AG04450 (cell line): Measurements from ENCODE around the gene MARCHF6. TPM values are rescaled to one million over a fixed set of nuclear protein-coding genes. Genes with fewer than 3 reads are reported as not detected.

Source experiments
- CTCF ChIA-PET: fragments of 300-600, 350-600 bp; formaldehyde crosslinking; extraction: SDS; loops from one replicate; lab custom pipeline; 2022; ENCODE audit warnings: antibody characterized with exemption, inconsistent platforms; lab: Charles Lee
- POLR2A ChIA-PET: fragments of 350-600 bp; formaldehyde crosslinking; extraction: SDS; loops from one replicate; lab custom pipeline; 2021; ENCODE audit warnings: antibody characterized with exemption, inconsistent platforms; lab: Yijun Ruan, JAX
- DNase-seq: peaks from one replicate; pipeline ENCODE4 v3.0.0-alpha.2; 2011; ENCODE audit warnings: low read depth, low spot score
- H3K27ac ChIP-seq: one replicate; pipeline ENCODE4 v1.5.1; 2012; ENCODE audit warnings: low read depth, low read length, control low read depth
- H3K27me3 ChIP-seq: one replicate; pipeline ENCODE4 v1.6.0; 2012; ENCODE audit warnings: low read length; ENCODE audit not compliant: control insufficient read depth, insufficient read depth
- H3K4me3 ChIP-seq: 2 replicates; pipeline ENCODE4 v1.5.1; 2011; ENCODE audit warnings: mild to moderate bottlenecking, low read depth, low read length, control low read depth
- H3K9me3 ChIP-seq: 2 replicates; pipeline ENCODE4 v1.5.1; 2012; ENCODE audit warnings: low read length; ENCODE audit not compliant: control insufficient read depth, insufficient read depth
- polyA plus RNA-seq: library from polyadenylated mRNA; depleted of rRNA; stranded (reverse); fragments of >200 nt; gene quantifications from 2 replicates; pipeline ENCODE4 v1.2.3, GENCODE V29; 2011
- TF ChIP-seq, protein P1 (sequence below): IDR thresholded peaks from 2 replicates; pipeline ENCODE4 v1.5.1; 2011; ENCODE audit warnings: low read depth, low read length, control low read depth, inconsistent platforms

MARCHF6 gene
- polyA plus RNA-seq, 1 experiment, result 136 TPM

DNA sequence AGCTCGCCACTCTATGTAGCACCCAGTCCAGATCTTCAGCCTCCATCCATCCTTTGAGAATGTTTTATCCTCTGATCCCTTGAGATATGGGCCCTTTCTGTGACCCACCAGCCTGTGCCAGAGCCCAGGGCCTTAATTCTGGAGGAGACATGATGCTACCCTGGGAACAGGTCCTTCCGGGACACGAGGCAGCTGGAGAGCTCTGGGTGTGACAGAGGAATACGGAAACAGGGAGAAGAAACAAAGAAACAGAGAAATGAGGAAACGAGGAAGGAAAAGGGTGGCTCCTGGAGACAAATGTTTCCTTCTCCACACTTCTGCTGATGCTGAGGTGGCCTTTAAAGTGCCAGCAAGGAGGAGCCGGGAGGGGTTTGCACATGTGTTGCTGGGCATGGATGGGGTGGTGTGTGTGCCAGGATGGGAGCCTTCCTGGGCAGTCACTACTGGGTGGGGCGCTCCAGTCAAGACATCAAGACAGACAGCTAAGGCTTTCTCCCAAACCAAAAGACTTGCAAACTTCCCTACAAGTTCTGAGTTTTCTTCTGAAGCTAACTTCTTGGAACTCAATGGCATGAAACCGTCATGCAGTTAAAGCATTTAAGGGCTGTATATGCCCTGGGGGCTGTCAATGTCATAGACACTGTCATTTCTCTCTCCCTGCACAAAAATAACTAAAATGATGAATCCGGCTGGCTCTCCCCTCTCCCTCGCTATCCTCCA, 22.8 kb upstream of the MARCHF6 start:
- ChIA-PET POLR2A (interaction anchor here (1.3 to 2.7 kb wide), 2 partner anchors 22 to 81 kb away, joined by 4 to 24 read pairs; partner anchors contain the start of genes ATPSCKMT, CCT5 and MARCHF6), CTCF (interaction anchor here (0.6 to 3.3 kb wide), 4 partner anchors 24 to 93 kb away, joined by 3 to 14 read pairs (median 4); no protein-coding TSS in a partner anchor)
- H3K27me3 ChIP-seq, result no peaks in the 10 kb centered on the region
- no peaks in the 10 kb centered on the region; the same call in 1 of the 2 replicates for H3K9me3 ChIP-seq
- TF ChIP-seq, protein P1, sequence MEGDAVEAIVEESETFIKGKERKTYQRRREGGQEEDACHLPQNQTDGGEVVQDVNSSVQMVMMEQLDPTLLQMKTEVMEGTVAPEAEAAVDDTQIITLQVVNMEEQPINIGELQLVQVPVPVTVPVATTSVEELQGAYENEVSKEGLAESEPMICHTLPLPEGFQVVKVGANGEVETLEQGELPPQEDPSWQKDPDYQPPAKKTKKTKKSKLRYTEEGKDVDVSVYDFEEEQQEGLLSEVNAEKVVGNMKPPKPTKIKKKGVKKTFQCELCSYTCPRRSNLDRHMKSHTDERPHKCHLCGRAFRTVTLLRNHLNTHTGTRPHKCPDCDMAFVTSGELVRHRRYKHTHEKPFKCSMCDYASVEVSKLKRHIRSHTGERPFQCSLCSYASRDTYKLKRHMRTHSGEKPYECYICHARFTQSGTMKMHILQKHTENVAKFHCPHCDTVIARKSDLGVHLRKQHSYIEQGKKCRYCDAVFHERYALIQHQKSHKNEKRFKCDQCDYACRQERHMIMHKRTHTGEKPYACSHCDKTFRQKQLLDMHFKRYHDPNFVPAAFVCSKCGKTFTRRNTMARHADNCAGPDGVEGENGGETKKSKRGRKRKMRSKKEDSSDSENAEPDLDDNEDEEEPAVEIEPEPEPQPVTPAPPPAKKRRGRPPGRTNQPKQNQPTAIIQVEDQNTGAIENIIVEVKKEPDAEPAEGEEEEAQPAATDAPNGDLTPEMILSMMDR, result no peak
- DNase-seq, result no peak
- peak overlapping the region; percentile 59 for H3K27ac ChIP-seq
- H3K4me3 ChIP-seq, result no peak overlapping the region; the same call in 1 of the 2 replicates

DNA sequence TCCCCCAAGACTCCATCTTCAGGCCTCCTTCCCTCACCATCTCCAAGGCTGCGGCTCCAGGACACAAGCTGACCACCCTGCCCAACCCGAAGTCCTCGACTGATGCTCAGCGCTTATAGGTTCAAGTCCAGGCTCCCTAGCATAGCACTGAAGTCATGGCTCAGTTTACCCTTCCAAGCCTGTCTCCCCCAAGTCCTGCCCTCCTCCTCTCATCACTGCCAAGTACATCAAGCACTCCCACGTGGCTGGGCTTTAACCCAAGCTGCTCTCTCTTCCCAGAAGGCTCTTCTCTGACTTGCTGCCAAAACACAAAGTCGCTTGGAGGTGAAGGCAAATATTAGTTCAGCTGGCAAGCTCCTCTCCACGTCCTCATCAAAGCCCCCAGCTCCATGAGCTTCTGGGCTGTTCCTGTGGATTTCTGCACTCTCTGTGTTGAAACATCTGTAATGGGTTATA, 22.1 kb upstream of the MARCHF6 start:
- POLR2A ChIA-PET, result interaction anchor here (2.7 kb wide), 1 partner anchor 22 kb away, joined by 24 read pairs; the partner anchor contains the start of gene MARCHF6
- TF ChIP-seq, protein P1, result no peak

GRCh38 chr5:10332301-10332700, 21.2 kb upstream of the MARCHF6 start:
- CTCF ChIA-PET, result no interaction called here
- DNase-seq, result no peak
- Histone ChIP-seq H3K27me3 (no peaks in the 10 kb centered on the region), H3K4me3 (no peak overlapping the region), H3K9me3 (no peaks in the 10 kb centered on the region; the same call in 1 of the 2 replicates), H3K27ac (no peak overlapping the region)
- TF ChIP-seq, protein P1, result no peak
- POLR2A ChIA-PET, result interaction anchor here (1.4 kb wide), 1 partner anchor 21 kb away, joined by 4 read pairs; the partner anchor contains the start of gene MARCHF6

More for the DNA sequence above, 22.1 kb upstream of the MARCHF6 start:
- Histone ChIP-seq H3K27ac (no peak overlapping the region), H3K9me3 (no peaks in the 10 kb centered on the region; the same call in 1 of the 2 replicates), H3K4me3 (no peak overlapping the region), H3K27me3 (no peaks in the 10 kb centered on the region)
- CTCF ChIA-PET, result interaction anchor here (0.6 to 3.3 kb wide), 2 partner anchors 47 to 62 kb away, joined by 3 to 14 read pairs; no protein-coding TSS in a partner anchor
- peak; percentile 65 for DNase-seq

DNA sequence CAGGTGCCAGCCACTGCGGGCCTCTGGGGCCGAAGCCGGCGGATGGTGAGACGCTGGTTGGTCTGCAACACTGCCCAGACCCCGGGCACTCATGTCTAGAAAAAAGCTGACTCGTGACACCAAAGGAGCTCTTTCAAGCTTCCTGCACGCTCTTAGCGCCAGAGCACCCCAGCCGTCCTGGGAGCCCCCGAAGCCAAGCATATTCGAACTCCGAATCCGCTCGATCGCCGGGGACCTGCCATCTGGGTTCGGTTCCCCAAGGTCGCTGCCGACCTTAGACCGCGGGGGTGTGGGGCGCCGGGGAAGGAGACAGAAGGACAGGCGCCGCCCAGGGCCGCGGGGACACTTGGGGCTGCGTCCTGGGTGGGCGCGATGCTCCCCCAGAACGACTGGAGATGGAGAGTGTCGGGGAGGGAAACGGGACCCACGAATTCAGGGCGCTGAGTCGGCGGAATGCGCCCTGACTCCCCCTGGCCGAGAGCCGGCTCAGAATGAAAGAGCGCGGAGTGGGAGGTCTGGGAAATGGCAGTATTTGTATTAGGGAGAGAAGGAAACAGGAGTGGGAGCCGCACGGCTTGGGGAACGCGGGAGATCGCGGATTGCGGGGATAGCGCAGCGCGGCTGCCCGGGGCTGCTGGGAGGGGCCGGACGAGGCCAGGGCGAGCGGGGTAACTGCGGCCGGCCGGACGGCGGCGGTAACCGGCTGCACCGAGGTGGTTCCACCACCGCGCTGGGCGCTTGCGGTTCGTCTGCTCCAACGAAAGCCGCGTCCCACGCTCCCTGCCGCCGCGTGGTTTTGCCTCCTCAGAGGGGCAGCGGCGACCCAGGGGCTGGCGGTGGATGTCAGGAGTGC, 20.1 kb upstream of the MARCHF6 start:
- no peaks in the 10 kb centered on the region; the same call in 1 of the 2 replicates for H3K9me3 ChIP-seq
- TF ChIP-seq, protein P1, result no peak
- ChIA-PET POLR2A (interaction anchor here (1.4 kb wide), 1 partner anchor 20 kb away, joined by 4 read pairs; the partner anchor contains the start of gene MARCHF6), CTCF (interaction anchor here (2.5 kb wide), 1 partner anchor 50 kb away, joined by 12 read pairs; no protein-coding TSS in a partner anchor)
- H3K27ac ChIP-seq, result no peak overlapping the region
- peak overlapping the region; percentile 60 for H3K4me3 ChIP-seq
- H3K27me3 ChIP-seq, result no peaks in the 10 kb centered on the region
- DNase-seq, result no peak
